ENCODE data around the gene VMO1.

DNA sequence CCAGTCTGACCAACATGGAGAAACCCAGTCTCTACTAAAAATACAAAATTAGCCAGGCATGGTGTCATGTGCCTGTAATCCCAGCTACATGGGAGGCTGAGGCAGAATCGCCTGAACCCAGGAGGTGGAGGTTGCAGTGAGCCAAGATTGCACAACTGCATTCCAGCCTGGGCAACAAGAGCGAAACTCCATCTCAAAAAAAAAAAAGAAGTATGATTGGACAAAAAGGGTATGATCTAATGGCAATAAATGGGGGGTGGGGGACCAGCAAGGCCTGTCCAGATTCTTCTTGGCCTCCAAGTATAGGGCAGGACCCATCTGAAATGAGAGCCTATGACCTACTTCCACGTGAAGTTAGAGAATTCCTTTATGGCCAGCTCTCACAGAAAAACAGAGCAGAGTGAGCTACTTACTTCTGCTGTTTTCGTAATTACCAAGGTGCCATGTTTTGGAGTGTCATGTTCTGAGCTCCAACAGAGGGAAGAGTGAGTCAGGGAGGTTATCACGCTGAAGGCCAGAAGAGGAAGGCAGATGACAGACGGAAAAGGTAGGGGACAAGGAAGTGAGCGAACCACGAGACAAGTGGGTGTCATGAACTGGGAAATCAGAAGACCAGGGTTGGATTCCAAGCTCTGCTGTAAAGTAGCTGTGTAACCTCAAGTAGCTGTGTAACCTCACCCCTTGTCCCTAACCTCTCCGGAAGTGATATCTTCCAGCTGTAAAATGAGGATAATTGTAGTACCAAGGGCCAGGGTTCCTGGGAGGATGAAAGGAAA is 50.1 kb downstream of the VMO1 start:
- TF ChIP-seq POLR2A (IDR thresholded peaks at IDR 0.05) (no peak), EP300 (IDR thresholded peaks at IDR 0.05) (no peak)
